ENCODE measurements around the gene BRDT. TPM values are rescaled to one million over a fixed set of nuclear protein-coding genes. Genes with fewer than 3 reads are reported as not detected.

The BRDT gene
- total RNA-seq, 1 experiment from 2014 or later = 0.13 TPM

DNA sequence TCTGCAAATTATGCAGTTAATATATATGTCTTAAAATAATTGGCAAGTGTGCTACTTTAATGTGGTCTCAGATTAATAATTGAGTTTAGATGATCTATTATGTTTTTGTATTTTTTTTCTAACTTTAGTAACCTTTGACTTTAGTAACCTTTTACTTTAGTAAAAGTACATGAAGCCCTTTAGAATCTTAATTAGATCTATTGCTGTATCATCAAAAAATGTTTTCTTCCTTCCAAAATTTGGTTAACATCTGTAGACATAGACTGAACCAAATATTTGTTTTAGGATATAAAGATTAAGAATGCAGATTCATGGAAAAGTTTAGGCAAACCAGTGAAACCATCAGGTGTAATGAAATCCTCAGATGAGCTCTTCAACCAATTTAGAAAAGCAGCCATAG, 54.9 kb downstream of the BRDT start:
- Mint-ChIP-seq H3K27me3 (ENCODE audit: low read depth) (no peaks in the 10 kb centered on the region), H3K9me3 (no peaks in the 10 kb centered on the region), H3K36me3 (no peaks in the 10 kb centered on the region), H3K4me1 (no peaks in the 10 kb centered on the region), H3K27ac (no peak overlapping the region), H3K4me3 (no peak overlapping the region)
- ATAC-seq = no peak
- POLR2A ChIA-PET = interaction anchor here (0.5 kb wide), 1 partner anchor 155 kb away, joined by 4 read pairs; no protein-coding TSS in a partner anchor
- TF ChIP-seq GRHL2 (CRISPR knock-in tag; IDR thresholded peaks at IDR 0.05; ENCODE audit: insufficient replicate concordance, severe bottlenecking) (no peak), ZNF396 (CRISPR knock-in tag; IDR thresholded peaks at IDR 0.05; ENCODE audit: borderline replicate concordance) (no peak), TP53 (CRISPR knock-in tag; IDR thresholded peaks at IDR 0.05) (no peak), ZBTB21 (CRISPR knock-in tag; IDR thresholded peaks at IDR 0.05; ENCODE audit: borderline replicate concordance) (no peak), ESRRA (CRISPR knock-in tag; IDR thresholded peaks at IDR 0.05; ENCODE audit: borderline replicate concordance) (no peak), MYBL2 (CRISPR knock-in tag; IDR thresholded peaks at IDR 0.05) (no peak)
- TF ChIP-seq, protein P1, sequence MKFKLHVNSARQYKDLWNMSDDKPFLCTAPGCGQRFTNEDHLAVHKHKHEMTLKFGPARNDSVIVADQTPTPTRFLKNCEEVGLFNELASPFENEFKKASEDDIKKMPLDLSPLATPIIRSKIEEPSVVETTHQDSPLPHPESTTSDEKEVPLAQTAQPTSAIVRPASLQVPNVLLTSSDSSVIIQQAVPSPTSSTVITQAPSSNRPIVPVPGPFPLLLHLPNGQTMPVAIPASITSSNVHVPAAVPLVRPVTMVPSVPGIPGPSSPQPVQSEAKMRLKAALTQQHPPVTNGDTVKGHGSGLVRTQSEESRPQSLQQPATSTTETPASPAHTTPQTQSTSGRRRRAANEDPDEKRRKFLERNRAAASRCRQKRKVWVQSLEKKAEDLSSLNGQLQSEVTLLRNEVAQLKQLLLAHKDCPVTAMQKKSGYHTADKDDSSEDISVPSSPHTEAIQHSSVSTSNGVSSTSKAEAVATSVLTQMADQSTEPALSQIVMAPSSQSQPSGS (CRISPR knock-in tag; IDR thresholded peaks at IDR 0.05; ENCODE audit: borderline replicate concordance, low read depth) = no peak
- TF ChIP-seq, protein P2, sequence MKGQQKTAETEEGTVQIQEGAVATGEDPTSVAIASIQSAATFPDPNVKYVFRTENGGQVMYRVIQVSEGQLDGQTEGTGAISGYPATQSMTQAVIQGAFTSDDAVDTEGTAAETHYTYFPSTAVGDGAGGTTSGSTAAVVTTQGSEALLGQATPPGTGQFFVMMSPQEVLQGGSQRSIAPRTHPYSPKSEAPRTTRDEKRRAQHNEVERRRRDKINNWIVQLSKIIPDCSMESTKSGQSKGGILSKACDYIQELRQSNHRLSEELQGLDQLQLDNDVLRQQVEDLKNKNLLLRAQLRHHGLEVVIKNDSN (CRISPR knock-in tag; IDR thresholded peaks at IDR 0.05) = no peak
- TF ChIP-seq, protein P3, sequence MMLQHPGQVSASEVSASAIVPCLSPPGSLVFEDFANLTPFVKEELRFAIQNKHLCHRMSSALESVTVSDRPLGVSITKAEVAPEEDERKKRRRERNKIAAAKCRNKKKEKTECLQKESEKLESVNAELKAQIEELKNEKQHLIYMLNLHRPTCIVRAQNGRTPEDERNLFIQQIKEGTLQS (CRISPR knock-in tag; conservative IDR thresholded peaks at IDR 0.05) = no peak
- TF ChIP-seq, protein P4, sequence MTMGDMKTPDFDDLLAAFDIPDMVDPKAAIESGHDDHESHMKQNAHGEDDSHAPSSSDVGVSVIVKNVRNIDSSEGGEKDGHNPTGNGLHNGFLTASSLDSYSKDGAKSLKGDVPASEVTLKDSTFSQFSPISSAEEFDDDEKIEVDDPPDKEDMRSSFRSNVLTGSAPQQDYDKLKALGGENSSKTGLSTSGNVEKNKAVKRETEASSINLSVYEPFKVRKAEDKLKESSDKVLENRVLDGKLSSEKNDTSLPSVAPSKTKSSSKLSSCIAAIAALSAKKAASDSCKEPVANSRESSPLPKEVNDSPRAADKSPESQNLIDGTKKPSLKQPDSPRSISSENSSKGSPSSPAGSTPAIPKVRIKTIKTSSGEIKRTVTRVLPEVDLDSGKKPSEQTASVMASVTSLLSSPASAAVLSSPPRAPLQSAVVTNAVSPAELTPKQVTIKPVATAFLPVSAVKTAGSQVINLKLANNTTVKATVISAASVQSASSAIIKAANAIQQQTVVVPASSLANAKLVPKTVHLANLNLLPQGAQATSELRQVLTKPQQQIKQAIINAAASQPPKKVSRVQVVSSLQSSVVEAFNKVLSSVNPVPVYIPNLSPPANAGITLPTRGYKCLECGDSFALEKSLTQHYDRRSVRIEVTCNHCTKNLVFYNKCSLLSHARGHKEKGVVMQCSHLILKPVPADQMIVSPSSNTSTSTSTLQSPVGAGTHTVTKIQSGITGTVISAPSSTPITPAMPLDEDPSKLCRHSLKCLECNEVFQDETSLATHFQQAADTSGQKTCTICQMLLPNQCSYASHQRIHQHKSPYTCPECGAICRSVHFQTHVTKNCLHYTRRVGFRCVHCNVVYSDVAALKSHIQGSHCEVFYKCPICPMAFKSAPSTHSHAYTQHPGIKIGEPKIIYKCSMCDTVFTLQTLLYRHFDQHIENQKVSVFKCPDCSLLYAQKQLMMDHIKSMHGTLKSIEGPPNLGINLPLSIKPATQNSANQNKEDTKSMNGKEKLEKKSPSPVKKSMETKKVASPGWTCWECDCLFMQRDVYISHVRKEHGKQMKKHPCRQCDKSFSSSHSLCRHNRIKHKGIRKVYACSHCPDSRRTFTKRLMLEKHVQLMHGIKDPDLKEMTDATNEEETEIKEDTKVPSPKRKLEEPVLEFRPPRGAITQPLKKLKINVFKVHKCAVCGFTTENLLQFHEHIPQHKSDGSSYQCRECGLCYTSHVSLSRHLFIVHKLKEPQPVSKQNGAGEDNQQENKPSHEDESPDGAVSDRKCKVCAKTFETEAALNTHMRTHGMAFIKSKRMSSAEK (CRISPR knock-in tag; IDR thresholded peaks at IDR 0.05; ENCODE audit: borderline replicate concordance) = no peak
- TF ChIP-seq, protein P5, sequence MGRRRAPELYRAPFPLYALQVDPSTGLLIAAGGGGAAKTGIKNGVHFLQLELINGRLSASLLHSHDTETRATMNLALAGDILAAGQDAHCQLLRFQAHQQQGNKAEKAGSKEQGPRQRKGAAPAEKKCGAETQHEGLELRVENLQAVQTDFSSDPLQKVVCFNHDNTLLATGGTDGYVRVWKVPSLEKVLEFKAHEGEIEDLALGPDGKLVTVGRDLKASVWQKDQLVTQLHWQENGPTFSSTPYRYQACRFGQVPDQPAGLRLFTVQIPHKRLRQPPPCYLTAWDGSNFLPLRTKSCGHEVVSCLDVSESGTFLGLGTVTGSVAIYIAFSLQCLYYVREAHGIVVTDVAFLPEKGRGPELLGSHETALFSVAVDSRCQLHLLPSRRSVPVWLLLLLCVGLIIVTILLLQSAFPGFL (CRISPR knock-in tag; IDR thresholded peaks at IDR 0.05; ENCODE audit: borderline replicate concordance) = no peak
- TF ChIP-seq, protein P6, sequence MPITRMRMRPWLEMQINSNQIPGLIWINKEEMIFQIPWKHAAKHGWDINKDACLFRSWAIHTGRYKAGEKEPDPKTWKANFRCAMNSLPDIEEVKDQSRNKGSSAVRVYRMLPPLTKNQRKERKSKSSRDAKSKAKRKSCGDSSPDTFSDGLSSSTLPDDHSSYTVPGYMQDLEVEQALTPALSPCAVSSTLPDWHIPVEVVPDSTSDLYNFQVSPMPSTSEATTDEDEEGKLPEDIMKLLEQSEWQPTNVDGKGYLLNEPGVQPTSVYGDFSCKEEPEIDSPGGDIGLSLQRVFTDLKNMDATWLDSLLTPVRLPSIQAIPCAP (CRISPR knock-in tag; IDR thresholded peaks at IDR 0.05) = no peak
- TF ChIP-seq, protein P7, sequence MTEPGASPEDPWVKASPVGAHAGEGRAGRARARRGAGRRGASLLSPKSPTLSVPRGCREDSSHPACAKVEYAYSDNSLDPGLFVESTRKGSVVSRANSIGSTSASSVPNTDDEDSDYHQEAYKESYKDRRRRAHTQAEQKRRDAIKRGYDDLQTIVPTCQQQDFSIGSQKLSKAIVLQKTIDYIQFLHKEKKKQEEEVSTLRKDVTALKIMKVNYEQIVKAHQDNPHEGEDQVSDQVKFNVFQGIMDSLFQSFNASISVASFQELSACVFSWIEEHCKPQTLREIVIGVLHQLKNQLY (CRISPR knock-in tag; IDR thresholded peaks at IDR 0.05) = no peak
- TF ChIP-seq, protein P8, sequence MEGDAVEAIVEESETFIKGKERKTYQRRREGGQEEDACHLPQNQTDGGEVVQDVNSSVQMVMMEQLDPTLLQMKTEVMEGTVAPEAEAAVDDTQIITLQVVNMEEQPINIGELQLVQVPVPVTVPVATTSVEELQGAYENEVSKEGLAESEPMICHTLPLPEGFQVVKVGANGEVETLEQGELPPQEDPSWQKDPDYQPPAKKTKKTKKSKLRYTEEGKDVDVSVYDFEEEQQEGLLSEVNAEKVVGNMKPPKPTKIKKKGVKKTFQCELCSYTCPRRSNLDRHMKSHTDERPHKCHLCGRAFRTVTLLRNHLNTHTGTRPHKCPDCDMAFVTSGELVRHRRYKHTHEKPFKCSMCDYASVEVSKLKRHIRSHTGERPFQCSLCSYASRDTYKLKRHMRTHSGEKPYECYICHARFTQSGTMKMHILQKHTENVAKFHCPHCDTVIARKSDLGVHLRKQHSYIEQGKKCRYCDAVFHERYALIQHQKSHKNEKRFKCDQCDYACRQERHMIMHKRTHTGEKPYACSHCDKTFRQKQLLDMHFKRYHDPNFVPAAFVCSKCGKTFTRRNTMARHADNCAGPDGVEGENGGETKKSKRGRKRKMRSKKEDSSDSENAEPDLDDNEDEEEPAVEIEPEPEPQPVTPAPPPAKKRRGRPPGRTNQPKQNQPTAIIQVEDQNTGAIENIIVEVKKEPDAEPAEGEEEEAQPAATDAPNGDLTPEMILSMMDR (IDR thresholded peaks at IDR 0.05) = no peak
- CTCF ChIA-PET = interaction anchor here (1.2 kb wide), 1 partner anchor 11 kb away, joined by 3 read pairs; no protein-coding TSS in a partner anchor
- DNase-seq (ENCODE audit: low spot score) = no peak

Data from WTC11 (cell line).